Stimulated activated effector memory CD8-positive, alpha-beta T cell treated with anti-CD3 and anti-CD28 coated beads, Interleukin-12 subunit alpha, Interleukin-12 subunit beta, amount 100 ng/mL, for 72 hours (primary cell): Measurements from ENCODE around the gene ZNF140.

ENCODE experiments used
- ATAC-seq: fragments of 150-1000 bp; cut with Tn5 transposase; 2 replicates; pipeline ENCODE4 v1.10.0; 2021
- DNase-seq, 2 donors: peaks; one replicate each; pipeline ENCODE4 v3.0.0; 2021 to 2022; ENCODE audit warnings: low spot score in 2 of 2
- H3K27ac Mint-ChIP-seq: one replicate; pipeline ENCODE4 v1.8.0; 2022; ENCODE audit warnings: mild to moderate bottlenecking, mixed read lengths
- H3K36me3 Mint-ChIP-seq: one replicate; pipeline ENCODE4 v1.8.0; 2022; ENCODE audit warnings: mild to moderate bottlenecking, mixed read lengths
- H3K4me1 Mint-ChIP-seq: one replicate; pipeline ENCODE4 v1.8.0; 2022; ENCODE audit warnings: mixed read lengths
- H3K4me3 Mint-ChIP-seq: one replicate; pipeline ENCODE4 v1.8.0; 2022; ENCODE audit warnings: mild to moderate bottlenecking, mixed read lengths
- H3K9me3 Mint-ChIP-seq: one replicate; pipeline ENCODE4 v1.8.0; 2022; ENCODE audit warnings: mixed read lengths

The ZNF140 gene

GRCh38 chr12:133107121-133107520, 26.4 kb downstream of the ZNF140 start:
- no peak overlapping the region for H3K27ac Mint-ChIP-seq
- DNase-seq (no peak), ATAC-seq (no peak)
- peaks cover 39% of the 10 kb centered on the region for H3K9me3 Mint-ChIP-seq
- H3K36me3 Mint-ChIP-seq = peaks cover 52% of the 10 kb centered on the region
- no peaks in the 10 kb centered on the region for H3K4me1 Mint-ChIP-seq
- no peak overlapping the region for H3K4me3 Mint-ChIP-seq

GRCh38 chr12:133108150-133108549, 27.4 kb downstream of the ZNF140 start:
- Mint-ChIP-seq H3K36me3 (peaks cover 42% of the 10 kb centered on the region), H3K9me3 (peaks cover 37% of the 10 kb centered on the region), H3K4me3 (no peak overlapping the region), H3K27ac (no peak overlapping the region), H3K4me1 (no peaks in the 10 kb centered on the region)
- DNase-seq (no peak), ATAC-seq (no peak)

- H3K36me3 Mint-ChIP-seq = peaks cover 14% of the 10 kb centered on the region
- ATAC-seq (no peak), DNase-seq (no peak)
- H3K27ac Mint-ChIP-seq = no peak overlapping the region
- H3K9me3 Mint-ChIP-seq = peaks cover 38% of the 10 kb centered on the region
- H3K4me1 Mint-ChIP-seq = no peaks in the 10 kb centered on the region
- H3K4me3 Mint-ChIP-seq = no peak overlapping the region
These were observed 39.9 kb downstream of the ZNF140 start for GRCh38 chr12:133120385-133121191.

- DNase-seq (no peak), ATAC-seq (no peak)
- H3K27ac Mint-ChIP-seq = no peak overlapping the region
- peaks cover 46% of the 10 kb centered on the region for H3K36me3 Mint-ChIP-seq
- H3K4me3 Mint-ChIP-seq = no peak overlapping the region
- peaks cover 23% of the 10 kb centered on the region for H3K9me3 Mint-ChIP-seq
- peaks cover 5% of the 10 kb centered on the region for H3K4me1 Mint-ChIP-seq
These were observed 44.0 kb downstream of the ZNF140 start for GRCh38 chr12:133124674-133125073.

- peaks cover 21% of the 10 kb centered on the region for H3K9me3 Mint-ChIP-seq
- peaks cover 51% of the 10 kb centered on the region for H3K36me3 Mint-ChIP-seq
- peak overlapping the region; percentile 96 for H3K4me3 Mint-ChIP-seq
- ATAC-seq (peak; percentile 33), DNase-seq (no peak)
- peaks cover 22% of the 10 kb centered on the region for H3K4me1 Mint-ChIP-seq
- peak overlapping the region; percentile 98 for H3K27ac Mint-ChIP-seq
These were observed 48.8 kb downstream of the ZNF140 start for GRCh38 chr12:133129368-133130037.

- peak; percentile 94 for ATAC-seq
- Mint-ChIP-seq H3K36me3 (peaks cover 56% of the 10 kb centered on the region), H3K9me3 (peaks cover 22% of the 10 kb centered on the region), H3K27ac (peak within 1 kb of the TSS; percentile 98), H3K4me1 (peaks cover 22% of the 10 kb centered on the region), H3K4me3 (peak within 1 kb of the TSS; percentile 96)
- DNase-seq = peak; percentile 94 to 97
These were observed 49.5 kb downstream of the ZNF140 start, which contains the start of the genes ZNF10 and ZNF891 for GRCh38 chr12:133130038-133130807. Gene ZNF10 (plus strand): TSS chr12:133130627. CDS start chr12:133144493, 13,866 bp downstream. Gene ZNF891 (minus strand): TSS chr12:133130274. CDS start chr12:133121918, 8,356 bp downstream.

GRCh38 chr12:133130808-133131128, 50.0 kb downstream of the ZNF140 start:
- Mint-ChIP-seq H3K36me3 (peaks cover 57% of the 10 kb centered on the region), H3K27ac (peak overlapping the region; percentile 98), H3K4me1 (peaks cover 22% of the 10 kb centered on the region), H3K9me3 (peaks cover 26% of the 10 kb centered on the region), H3K4me3 (peak overlapping the region; percentile 96)
- ATAC-seq (peak; percentile 6), DNase-seq (no peak)

- peaks cover 7% of the 10 kb centered on the region for H3K4me1 Mint-ChIP-seq
- peaks cover 46% of the 10 kb centered on the region for H3K9me3 Mint-ChIP-seq
- H3K36me3 Mint-ChIP-seq = peaks cover 34% of the 10 kb centered on the region
- ATAC-seq (no peak), DNase-seq (no peak)
- no peak overlapping the region for H3K27ac Mint-ChIP-seq
- H3K4me3 Mint-ChIP-seq = no peak overlapping the region
These were observed 55.0 kb downstream of the ZNF140 start for GRCh38 chr12:133135747-133136146.

GRCh38 chr12:133145981-133146380, 65.3 kb downstream of the ZNF140 start:
- Mint-ChIP-seq H3K27ac (no peak overlapping the region), H3K9me3 (peaks cover 35% of the 10 kb centered on the region), H3K4me3 (no peak overlapping the region), H3K36me3 (peaks cover 50% of the 10 kb centered on the region), H3K4me1 (no peaks in the 10 kb centered on the region)
- DNase-seq (no peak), ATAC-seq (no peak)

GRCh38 chr12:133156125-133156690, 75.5 kb downstream of the ZNF140 start:
- DNase-seq (no peak), ATAC-seq (no peak)
- Mint-ChIP-seq H3K4me3 (no peak overlapping the region), H3K4me1 (no peaks in the 10 kb centered on the region), H3K27ac (no peak overlapping the region), H3K9me3 (peaks cover 55% of the 10 kb centered on the region), H3K36me3 (peaks cover 41% of the 10 kb centered on the region)
